AG09319 (cell line): ENCODE results near the gene VSNL1.

ENCODE experiments used
- DNase-seq: peaks from one replicate; pipeline ENCODE4 v3.0.0-alpha.2; 2010; ENCODE audit warnings: low read depth; ENCODE audit errors: extremely low read depth
- CTCF ChIP-seq: IDR thresholded peaks from 2 replicates; pipeline ENCODE4 v1.5.1; 2011; ENCODE audit warnings: low read depth, mild to moderate bottlenecking, inconsistent platforms, low read length, moderate library complexity

VSNL1 gene

GRCh38 chr2:17573804-17574175 lies 33.3 kb downstream of the VSNL1 start:
- DNase-seq, result no peak
- TF ChIP-seq CTCF, result no peak

- TF ChIP-seq CTCF, result no peak
Observed at GRCh38 chr2:17574406-17575073, 34.0 kb downstream of the VSNL1 start.

GRCh38 chr2:17576802-17577201 lies 36.3 kb downstream of the VSNL1 start:
- TF ChIP-seq CTCF, result no peak
- DNase-seq, result no peak

More at GRCh38 chr2:17574406-17575073, 34.0 kb downstream of the VSNL1 start:
- no peak for DNase-seq

GRCh38 chr2:17578466-17578928 lies 38.0 kb downstream of the VSNL1 start:
- TF ChIP-seq CTCF, result no peak
- DNase-seq, result no peak

- no peak for DNase-seq
Observed at GRCh38 chr2:17579605-17580318, 39.3 kb downstream of the VSNL1 start.

GRCh38 chr2:17580319-17580715 lies 39.8 kb downstream of the VSNL1 start:
- TF ChIP-seq CTCF, result no peak
- no peak for DNase-seq

More at GRCh38 chr2:17579605-17580318, 39.3 kb downstream of the VSNL1 start:
- TF ChIP-seq CTCF, result no peak

GRCh38 chr2:17581831-17582230 lies 41.3 kb downstream of the VSNL1 start:
- no peak for DNase-seq
- TF ChIP-seq CTCF, result no peak
